ENCODE measurements around the gene ACBD3.
A peak's percentile ranks its signal among the peaks of the same experiment; 100 is the strongest.

The ACBD3 gene

DNA sequence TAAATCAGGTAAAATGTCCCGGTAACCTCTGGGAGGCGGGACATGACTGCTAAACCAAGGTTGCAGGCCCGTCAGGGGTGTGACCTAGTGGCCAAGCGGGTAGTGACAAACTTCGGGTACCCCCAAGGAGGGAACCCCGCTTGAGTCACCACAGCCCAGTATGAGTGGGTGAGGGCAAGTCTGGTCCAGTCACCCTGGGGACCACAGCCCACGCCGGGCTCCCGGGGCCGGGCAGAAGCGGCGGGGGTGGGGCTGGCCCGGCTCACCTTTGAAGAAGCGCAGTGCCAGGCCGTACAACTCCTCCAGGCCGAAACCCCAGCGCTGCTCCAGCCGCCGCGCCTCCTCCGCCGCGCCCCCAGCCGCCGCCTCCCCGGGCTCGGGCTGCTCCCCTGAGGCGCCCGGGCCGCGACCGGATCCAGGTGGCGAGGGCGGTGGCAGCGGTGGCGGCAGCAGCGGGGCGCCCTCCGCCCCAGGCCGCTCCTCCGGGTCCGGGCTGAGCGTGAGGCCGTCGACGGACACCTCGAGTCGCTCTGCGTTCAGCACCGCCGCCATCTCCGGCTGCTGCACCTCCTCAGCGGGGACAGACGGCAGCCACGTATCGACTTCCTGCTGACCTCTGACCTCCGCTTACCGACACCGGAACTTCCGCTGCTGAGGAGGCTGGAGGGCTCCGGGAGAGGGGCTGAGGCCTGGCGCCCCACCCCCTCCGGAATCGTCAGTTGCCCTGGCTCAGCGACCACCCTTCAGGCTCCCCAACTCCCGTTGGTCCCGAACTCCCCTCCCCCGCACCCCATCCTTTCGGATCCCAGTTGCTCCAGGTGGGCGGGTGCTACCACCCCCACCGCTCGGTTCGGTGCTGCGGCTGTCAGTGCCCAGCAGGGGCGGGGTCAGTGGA lies at the start of gene ACBD3:
ACBD3 (minus strand) TSS at position 618 of the 895 bp plus-strand sequence; CDS start at position 552, 66 bp downstream.
- peak within 1 kb of the TSS; percentile 92 for H3K4me3 ChIP-seq (ENCODE audit: low read depth, low read length)
- TF ChIP-seq, protein P1, sequence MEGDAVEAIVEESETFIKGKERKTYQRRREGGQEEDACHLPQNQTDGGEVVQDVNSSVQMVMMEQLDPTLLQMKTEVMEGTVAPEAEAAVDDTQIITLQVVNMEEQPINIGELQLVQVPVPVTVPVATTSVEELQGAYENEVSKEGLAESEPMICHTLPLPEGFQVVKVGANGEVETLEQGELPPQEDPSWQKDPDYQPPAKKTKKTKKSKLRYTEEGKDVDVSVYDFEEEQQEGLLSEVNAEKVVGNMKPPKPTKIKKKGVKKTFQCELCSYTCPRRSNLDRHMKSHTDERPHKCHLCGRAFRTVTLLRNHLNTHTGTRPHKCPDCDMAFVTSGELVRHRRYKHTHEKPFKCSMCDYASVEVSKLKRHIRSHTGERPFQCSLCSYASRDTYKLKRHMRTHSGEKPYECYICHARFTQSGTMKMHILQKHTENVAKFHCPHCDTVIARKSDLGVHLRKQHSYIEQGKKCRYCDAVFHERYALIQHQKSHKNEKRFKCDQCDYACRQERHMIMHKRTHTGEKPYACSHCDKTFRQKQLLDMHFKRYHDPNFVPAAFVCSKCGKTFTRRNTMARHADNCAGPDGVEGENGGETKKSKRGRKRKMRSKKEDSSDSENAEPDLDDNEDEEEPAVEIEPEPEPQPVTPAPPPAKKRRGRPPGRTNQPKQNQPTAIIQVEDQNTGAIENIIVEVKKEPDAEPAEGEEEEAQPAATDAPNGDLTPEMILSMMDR (IDR thresholded peaks at IDR 0.05; ENCODE audit: low read depth, low read length), result no peak

DNA sequence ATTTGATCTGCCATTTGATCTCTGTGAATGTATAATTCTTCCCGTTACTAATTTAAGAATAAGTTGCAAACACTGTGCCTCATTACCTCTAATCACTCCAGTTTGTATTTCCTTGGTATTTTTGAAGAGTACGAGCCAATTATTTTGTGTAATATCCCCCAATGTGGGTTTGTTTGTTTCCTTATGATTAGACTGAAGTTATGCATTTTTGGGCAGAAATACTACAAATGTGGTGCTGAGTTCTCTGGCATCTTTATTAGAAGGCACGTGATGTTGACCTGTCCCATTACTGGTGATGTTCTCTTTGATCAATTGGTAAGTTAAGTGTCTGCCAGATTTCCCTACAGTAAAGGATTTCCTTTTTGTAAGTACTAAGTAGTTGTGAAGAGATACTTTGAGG lies 47.3 kb upstream of the ACBD3 start:
- TF ChIP-seq, protein P1 (IDR thresholded peaks at IDR 0.05; ENCODE audit: low read depth, low read length), result no peak
- H3K4me3 ChIP-seq (ENCODE audit: low read depth, low read length), result no peak overlapping the region

DNA sequence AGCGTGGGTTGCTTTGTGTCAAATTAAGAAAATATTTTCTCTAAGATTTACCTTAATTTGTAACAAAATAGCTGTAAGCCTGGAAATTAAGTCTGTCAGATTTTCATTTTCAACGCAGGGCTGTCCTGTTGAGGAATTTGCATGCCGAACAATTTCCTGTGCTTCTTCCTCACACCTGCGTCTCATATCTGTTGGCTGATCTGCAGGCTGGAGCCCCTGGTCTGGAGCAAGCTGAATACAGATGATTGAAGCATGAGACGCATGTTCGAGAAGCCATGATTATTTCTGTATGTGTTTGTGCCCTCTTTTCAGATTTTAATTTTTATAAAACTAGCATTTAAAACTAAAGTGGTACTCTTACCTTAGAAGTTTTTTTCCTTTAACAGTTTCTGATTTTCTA lies 46.8 kb upstream of the ACBD3 start:
- TF ChIP-seq, protein P1 (IDR thresholded peaks at IDR 0.05; ENCODE audit: low read depth, low read length), result no peak
- no peak overlapping the region for H3K4me3 ChIP-seq (ENCODE audit: low read depth, low read length)

DNA sequence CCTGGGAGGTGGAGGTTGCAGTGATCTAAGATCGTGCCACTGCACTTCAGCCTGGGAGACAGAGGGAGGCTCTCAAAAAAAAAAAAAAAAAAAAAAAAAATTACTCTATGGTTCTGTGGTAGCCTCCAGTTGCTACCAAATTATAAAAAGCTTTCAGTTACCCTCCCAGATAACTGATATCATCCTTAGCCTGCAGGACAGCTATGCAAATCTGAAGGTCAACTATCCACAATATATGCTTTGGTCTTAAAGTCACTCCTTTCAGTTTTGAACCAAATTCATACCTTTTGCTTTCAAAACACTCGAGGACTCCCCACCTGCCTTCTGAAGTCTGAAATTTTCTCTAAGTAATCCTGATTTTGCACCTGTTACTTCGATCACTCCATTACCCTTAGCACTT lies 40.1 kb upstream of the ACBD3 start:
- H3K4me3 ChIP-seq (ENCODE audit: low read depth, low read length), result no peak overlapping the region
- TF ChIP-seq, protein P1 (IDR thresholded peaks at IDR 0.05; ENCODE audit: low read depth, low read length), result no peak

DNA sequence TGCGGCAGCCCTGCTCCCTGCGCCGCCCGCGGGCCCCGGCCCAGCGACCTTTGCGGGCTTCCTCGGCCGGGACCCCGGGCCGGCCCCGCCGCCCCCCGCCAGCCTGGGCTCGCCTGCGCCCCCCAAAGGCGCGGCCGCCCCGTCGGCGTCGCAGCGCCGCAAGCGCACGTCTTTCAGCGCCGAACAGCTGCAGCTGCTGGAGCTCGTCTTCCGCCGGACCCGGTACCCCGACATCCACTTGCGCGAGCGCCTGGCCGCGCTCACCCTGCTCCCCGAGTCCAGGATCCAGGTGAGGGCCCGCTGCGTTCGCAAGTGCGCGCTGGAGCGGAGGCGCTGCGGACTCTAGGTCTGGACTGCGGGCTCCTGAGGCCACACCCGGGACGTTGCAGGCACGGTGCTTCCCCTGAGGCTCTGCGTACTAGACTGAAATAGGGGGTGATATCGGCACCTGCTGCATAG lies 37.3 kb upstream of the ACBD3 start:
- TF ChIP-seq, protein P1 (IDR thresholded peaks at IDR 0.05; ENCODE audit: low read depth, low read length), result no peak
- peak overlapping the region; percentile 54 for H3K4me3 ChIP-seq (ENCODE audit: low read depth, low read length)

DNA sequence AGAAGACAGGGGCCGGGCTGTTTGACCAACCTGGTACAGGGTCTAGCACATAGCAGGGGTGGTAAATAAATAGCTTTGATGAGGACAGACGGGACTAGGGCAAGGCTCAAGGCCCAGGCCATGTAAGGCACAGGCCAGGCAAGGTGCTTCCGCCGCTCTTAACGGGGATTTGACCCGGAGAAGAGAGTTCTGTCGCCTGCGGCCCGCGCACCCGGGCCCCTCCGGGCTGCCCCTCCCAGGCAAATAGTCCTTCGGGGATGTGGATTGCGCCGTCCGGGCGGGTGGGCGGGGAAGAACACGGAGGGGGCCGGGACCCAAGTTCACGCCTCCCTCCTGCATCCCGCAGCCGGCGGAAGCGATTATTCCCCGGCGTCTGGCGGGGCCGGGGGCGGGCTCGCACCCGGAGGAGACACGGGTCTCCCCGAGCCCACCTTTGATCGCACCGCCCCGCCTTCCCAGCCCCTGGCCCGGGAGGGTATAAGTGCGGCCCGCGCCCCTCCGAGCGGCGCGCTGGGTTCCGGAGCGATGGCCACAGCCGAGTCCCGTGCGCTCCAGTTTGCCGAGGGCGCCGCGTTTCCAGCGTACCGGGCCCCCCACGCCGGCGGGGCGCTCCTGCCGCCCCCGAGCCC lies 36.7 kb upstream of the ACBD3 start, which contains the start of gene MIXL1:
MIXL1 (plus strand) TSS at position 508 of the 629 bp plus-strand sequence; CDS start at position 526, 18 bp downstream.
- peak within 1 kb of the TSS; percentile 54 for H3K4me3 ChIP-seq (ENCODE audit: low read depth, low read length)

More for the DNA sequence above, 36.7 kb upstream of the ACBD3 start, which contains the start of gene MIXL1:
- TF ChIP-seq, protein P1 (IDR thresholded peaks at IDR 0.05; ENCODE audit: low read depth, low read length), result no peak
